Stimulated activated naive CD4-positive, alpha-beta T cell (primary cell): Measurements from ENCODE around the gene BNIP5.

ENCODE experiments used
- DNase-seq, 6 experiments: peaks; one replicate each; lab custom pipeline; 2025; lab: John Stamatoyannopoulos, UW

Gene BNIP5, protein sequence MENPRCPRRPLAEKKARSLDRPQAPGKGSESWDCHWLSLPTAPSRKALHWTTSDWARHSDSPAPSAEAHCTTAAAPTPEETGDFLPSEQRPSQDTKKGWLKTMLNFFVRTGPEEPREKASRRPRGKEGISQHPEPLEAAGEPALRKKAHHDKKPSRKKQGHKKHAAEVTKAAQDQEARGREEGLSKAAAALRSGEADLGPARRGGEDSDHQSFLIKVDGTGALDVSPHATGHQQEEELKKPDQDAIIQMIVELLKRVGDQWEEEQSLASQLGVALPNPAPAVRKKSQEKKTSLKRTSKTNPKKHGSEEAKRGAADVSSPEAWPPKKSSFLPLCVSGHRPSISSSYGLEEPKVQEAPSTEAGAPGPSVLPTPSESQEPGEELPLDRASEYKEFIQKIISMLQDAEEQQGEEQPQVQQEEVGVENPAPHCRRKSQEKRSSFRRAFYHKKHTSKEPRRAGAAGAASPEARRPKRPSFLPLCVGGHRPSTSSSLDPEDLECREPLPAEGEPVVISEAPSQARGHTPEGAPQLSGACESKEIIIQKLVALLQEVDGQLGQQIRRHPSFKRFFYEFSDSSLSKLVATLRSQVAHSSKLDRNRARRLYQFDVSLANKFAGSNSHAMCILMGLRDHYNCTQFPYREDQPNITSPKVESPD

DNA sequence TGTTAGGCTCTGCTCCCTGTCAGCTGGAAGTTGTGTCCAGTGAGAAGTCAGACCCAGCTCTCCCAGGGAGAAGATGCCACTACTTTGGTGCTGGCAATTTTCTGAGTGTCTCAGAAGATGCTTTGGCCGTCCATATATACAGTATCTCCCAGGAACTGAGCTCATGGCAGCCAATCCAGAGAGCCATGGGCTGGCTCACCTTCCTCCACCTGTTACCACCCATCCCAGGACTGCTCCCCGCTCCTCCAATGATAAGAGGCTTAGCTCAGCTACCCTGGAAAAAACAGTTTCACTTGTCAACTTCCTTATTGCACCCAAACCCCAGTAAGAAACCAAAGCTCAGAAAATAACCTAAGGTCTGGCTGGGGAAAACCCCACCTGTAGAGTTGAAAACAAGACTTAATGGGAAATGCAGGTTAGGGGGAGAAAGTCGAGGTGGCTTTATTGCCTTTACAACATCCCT, at the start of gene BNIP5:
Gene BNIP5 (minus strand): TSS at position 110 of the 463 bp plus-strand sequence. CDS start 6,198 bp downstream, outside the sequence.
- DNase-seq = no peak

DNA sequence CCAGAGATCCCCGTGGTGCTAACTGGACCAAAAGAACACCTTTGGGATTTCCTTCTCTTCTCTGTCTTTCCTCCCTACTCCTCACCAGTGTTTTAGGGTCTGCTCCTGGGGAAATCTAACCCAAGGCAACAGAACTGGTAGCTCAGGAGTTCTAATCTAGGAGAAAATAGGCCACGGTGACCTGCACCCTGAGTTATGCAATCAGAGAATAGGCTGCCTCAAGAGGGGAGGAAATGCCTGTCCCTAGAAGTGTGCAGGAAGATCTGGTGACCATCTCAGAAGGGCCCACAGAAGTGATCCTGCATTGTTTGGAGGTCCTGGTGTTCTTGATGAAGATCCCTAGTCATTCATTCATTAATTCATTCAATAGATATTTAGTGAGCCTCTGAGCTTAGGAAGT, 47.4 kb upstream of the BNIP5 start:
- DNase-seq = no peak

DNA sequence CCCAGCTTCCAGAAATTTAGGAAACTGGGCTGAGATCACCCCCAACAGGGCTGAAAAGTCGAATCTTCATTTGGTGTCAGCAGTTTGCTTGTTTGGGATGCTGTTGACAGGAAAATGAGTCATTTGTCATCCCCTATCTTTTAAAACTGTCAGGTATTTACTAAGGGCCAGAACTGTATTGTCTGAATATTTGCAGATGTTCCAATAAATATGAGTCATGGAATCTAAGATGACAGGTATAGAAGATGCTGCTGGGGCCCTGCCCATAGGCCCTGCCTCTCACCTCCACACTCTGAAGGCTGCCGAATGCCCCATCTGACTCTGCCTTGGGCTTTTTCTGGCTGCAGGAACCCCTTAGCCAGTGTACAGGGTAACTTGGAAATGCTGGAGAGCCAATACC, 46.9 kb upstream of the BNIP5 start:
- no peak for DNase-seq

DNA sequence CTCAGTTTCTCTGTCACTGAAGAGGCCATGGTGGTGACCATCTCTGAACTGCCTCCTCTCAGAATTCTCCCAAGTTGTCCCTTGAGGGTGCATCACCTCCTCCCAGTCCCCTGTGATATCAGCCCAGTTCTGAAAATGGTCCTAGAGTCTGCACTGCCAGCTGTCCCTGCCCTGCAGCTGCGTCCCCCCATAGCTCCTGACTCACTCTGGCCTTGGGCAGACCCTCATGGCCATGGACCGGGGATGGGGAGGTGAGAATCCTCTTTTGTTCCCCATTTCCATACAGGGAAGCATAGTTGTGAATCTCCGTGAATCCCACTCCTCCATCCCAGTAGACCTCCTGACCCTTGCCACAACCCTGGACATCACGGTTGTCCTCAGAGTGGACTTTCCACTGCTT, 46.3 kb upstream of the BNIP5 start:
- no peak for DNase-seq

DNA sequence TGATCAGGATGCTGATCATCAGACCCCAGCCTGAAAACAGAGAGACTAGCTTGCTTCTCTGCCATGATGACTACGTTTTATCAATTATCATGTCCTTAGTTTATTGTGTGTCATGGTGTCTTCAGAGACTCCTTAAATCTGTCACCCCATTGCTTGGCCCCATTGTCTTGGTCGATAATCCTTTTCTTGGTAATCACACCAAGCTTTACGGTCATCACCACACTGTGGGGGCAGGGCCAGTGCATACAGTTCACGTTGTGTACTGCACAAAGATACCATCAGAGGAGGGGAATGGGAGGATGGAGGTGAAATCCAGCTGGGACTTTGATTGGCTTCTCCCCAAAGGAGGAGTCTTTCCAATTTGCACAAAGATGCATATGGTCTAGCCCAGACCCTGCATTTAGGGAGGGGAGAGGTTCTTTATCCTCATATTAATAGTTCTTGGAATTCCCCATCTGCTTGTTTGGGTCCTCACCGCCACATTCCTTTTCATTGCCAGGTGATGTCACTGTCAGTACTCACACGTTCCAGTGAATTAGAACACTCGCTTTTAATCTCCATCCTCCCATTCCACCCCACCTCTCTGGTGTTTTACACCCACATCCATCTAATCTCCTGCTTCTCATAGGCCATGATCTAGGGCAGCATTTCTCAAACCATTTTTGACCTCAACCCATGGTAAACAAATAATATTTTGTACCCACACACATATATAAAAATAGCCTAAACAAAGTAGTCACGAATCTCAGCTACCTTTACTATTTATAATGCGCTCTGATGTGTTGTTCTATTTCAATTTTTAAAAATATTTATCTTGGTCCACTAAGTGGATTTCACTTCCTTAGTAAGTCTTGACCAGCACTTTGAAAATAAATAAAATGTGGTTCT, 45.1 kb upstream of the BNIP5 start:
- DNase-seq = no peak

DNA sequence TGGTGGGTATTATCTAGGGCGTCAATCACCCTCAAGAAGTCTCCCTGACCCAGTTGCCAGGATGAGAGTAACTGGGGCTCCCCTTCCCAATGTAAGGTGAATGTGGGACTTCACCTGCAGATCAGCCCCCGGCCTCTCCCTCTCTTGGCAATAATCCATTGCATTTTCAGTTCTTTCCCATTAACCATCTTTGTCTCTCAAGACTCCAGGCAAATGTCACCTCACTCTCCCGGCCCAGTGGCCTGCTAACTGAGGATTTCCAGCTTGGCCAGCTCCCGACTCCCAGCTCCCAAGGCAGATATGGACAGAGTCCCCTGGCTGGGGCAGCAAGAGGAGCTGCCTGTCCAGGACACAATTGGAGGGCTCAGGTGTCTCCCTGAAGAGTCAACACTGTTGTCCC, 43.5 kb upstream of the BNIP5 start:
- no peak for DNase-seq

DNA sequence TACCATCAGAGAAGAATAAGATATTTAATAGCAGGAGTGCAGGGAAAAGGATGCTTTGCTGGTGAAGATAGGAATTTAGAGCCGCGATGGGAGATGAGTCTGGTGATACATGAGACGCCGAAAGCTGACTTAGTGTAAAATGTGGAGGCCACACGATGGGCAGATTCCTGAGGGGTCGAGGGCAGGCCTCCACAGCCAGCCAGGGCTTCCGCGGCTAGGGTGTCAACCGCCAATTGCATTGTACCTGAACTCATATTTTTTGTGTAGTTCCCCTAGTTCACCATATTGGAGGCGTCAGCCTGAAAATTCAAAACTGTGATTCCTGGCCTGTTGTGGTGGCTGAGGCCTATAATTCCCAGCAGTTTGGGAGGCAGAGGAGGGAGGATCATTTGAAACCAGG, 42.2 kb upstream of the BNIP5 start:
- no peak for DNase-seq

DNA sequence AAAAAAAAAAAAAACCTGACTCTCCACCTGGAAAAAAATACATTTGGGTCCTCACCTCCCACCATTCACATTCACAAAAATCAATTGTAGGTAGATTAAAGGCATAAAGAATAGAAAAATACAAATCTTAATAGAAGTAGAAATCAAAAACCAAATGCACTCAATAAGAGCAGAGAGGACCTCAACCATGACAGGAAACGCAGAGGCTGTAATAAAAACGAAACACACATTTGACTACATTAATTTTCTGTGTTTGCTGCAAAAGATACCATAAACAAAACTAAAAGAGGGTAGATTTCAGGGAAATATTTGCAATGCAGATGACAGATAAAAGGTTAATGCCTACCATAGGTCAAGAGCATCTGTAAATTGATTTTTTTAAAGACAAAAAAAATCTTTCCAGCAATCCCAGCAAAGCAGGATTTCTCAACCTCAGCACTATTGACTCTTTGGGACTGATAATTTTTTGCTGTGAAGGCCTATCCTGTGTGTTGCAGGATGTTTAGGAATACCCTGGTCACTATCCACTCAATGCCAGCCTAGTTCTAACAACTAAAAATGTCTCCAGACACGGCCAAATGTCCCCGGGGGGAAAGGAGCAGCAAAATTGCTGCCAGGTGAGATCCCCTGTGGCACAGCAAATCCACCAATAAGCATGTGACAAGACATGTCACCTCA, 41.7 kb upstream of the BNIP5 start:
- DNase-seq = no peak

DNA sequence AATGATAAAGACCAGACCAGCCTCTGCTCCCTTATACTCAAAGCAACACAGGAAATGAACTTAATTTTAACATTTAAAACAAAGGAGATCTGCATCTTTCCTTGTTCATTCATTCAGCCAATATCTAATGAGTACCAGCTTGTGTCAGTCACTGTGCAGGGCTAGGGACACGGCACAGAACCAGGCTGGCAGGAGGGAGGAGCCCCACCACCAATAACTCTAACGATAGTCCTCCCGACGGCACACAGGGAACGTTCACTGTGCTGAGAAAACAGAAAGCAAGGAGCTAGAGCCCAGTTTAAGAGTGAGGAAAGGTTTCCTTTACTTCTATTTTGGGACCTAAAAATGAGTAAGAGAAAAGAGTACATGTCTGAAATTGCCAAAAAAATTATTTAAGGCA, 40.9 kb upstream of the BNIP5 start:
- no peak for DNase-seq

DNA sequence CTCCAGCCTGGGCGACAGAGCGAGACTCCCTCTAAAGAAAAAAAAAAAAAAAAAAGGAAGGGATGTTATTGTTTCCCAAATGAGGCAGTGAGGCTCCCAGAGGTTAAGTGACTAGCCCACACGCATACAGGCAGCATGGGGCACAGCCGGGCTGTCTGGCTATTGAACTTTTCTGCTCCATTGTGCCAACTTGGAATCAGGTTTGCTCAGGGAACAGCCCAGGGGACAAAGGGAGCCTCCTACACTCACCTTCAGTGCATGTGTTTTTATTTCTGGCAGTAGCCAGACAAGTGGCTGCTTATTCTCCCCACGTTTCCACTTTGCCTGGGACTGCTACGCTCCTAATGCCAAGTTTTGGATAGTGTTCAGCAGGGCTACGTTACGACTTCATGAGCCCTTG, 40.1 kb upstream of the BNIP5 start:
- DNase-seq = no peak

DNA sequence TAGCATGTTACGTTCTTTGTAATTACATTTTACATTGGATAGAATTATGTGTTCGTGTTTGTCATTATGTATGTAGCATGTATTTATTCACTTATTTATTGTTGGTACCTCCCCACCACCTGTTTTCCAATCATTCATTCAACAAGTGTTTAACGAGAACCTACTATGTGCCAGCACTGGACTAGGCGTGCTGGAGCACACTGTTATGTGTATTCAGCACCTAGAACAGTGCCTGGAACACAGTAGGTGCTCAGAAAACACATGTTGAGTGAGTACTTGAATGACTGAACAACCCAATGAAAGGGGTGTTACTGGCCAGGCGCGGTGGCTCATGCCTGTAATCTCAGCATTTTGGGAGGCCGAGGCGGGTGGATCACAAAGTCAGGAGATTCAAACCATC, 39.5 kb upstream of the BNIP5 start:
- no peak for DNase-seq

DNA sequence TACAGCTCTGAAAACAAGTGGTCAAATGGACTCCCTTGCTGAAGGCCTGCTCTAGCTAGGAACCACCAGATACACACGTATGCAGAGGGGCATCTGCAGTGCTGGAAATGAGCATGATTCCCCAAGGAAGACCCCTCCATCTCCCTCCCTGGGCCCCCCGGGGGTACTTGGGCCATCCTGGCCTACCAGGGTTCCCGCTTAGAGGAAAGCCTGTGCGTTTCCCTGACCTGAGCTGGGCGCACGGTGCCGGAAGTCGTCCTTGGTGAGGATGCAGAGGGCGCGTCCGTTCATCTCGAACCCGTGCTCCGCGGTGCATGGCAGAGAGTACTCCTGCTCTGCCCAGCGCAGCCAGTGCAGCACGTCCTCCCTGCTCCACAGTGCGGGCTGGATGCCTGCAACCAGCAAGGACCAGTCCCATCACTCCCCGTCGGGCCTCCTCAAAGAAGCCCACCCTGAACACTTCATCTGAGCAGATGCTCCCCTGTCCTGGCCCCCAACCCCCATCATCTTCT, 39.0 kb upstream of the BNIP5 start:
- no peak for DNase-seq

DNA sequence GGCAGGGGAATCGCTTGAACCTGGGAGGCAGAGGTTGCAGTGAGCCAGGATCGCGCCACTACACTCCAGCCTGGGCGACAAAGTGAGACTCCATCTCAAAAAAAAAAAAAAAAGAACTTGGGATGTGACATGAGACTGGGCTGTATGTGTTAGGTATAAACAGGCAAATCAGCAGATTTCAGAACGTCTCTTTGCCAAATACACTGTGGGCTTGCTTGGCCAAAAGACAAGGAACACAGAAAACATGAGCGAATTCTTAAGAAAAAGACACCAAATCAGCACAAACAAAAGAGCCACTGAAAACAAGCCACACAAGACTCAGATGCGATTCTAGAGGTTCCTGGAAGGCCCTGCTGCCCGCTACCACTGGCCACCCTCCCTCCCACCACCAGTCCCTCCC, 38.3 kb upstream of the BNIP5 start:
- DNase-seq = no peak

DNA sequence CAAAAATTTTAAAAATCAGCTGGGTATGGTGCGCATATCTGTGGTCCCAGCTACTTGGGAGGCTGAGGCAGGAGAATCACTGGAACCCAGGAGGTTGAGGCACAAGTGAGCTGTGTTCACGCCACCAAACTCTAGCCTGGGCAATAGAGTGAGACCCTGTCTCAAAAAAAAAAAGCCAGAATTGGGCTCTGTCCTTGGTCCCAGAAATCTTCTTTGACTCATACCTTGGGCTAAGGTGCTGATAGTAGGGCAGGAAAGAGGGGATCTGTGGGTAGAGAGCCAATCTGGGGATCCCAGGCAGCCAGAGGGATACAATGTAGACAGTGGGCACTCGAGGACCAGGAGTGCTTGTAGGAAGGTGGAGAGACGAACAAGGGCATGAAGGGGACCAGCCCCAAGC, 37.5 kb upstream of the BNIP5 start:
- no peak for DNase-seq

DNA sequence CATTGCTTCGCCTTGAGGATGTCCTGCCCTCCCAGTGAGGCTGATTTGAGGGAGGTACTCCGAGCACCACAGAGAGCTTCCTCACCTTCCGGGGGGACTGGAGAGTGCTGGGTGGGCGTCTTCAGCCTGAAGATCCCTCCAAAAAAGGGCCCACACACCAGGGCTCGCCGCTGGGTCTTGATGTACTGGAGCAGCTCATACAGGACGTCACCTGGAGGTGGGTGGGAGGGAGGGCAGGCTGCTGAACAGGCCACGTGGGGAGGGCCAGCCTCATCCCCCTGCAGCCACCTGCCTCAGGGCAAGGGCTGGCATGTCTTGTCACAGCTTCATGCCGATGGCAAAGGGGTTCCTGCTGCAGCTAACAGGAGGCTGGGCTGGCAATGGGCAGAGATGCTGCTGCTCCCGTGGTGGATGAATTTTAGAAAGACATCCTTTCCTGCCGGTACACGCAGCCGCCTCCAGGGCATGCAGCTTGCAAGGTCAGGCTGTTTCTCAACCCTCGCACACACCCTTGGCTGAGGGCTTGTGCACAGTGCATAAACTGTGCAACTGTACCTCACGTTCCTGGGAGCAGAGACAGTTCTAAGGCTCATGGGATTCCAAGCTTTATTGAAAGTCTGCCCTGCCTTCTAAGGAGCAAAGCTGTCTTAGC, 36.8 kb upstream of the BNIP5 start:
- no peak for DNase-seq

DNA sequence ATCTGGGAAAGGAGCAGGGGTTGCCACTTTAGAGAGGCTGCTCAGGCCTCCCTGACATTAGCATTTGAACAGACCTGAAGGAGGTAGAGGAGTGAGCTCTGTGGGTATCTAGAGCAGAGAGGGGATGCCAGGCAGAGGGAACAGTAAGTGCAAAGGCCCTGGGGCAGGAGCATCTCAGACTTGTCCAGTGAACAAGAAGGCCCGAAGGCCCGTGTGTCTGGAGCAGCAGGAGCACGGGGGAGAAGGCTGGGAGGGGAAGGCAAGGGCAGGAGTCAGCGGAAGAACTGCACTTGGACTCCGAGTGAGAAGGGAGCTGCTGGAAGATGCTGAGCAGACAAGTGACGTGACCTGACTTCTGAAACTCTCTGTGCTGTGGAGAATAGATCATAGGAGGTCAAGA, 35.4 kb upstream of the BNIP5 start:
- DNase-seq = no peak

DNA sequence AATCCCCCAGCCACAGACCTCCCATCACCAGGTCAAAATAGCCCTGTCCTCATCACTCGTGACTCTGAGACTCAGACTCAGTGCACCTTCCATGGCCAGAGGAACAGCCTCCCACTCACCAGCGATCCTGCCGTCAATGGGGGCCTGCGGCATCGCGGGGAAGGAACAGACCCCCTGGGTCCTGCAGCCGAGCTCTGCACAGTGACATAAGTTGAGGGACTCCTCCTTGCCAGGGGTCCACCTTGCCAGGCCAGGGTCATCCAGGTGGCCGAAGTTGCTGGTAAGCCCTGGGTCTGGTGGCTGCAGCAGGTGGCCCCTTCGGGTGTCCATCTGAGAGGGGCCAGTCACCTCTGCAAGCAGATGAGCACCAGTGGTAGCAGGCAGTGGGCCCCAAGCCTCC, 34.5 kb upstream of the BNIP5 start:
- DNase-seq = no peak

DNA sequence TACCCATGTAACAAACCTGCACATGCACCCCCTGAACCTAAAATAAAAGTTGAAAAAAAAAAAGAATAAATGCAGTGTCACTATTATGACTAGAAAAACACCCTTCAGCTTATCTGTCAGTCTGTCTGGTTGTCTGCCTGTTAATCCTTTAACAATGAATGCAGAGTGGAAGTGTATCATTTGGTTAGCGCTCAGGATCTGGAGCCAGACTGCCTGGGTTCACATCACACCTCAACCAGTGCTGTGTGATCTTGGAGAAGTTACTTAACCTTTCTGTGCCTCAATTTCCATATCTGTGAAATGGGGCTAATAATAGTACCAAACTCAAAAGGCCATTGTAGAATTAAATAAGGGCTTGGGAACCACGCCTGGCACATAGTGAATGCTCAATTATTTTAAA, 34.0 kb upstream of the BNIP5 start:
- no peak for DNase-seq

DNA sequence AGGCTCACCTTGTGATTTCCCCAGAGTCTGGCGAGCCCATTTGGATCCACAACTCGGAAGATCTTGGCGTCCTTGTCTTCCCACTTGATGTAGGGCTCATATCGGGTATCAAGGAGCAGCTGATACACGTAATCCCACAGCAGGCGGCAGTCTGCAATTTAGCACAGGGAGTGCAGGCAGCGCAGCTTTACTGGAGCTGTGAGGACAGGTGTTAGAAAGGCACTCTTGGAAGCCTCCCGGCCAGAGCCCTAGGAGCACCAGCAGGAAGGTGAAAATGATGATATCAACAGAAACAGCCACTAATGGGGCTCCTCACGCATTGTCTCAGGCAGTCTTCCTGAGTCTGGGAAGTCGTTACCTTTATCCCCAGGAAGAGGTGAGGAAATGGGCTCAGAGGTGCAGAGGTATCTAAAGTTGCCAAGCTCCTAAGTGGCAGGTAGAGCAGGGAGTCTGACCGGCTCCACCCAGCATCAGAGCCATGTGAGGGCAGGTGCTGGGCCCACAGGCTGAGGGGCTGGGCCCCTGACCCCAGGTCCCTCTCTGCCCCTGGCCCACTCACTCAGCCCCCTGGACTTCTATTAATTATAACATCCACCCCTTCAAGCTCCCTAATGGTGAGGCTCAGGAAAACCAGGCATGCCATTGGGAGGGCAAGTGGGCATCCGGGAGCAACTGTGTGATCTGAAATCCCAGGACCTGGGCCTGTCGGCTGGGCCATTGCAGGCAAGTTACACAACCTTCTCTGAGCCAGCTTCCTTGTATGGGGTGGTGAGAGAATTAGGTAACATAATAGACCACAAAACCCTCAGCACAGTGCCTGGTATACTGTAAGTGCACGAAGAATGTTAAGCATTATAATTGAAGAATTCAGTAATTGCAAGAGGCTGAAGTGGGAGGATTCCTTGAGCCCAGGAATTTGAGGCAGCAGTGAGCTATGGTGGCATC, 32.5 kb upstream of the BNIP5 start:
- DNase-seq = no peak

DNA sequence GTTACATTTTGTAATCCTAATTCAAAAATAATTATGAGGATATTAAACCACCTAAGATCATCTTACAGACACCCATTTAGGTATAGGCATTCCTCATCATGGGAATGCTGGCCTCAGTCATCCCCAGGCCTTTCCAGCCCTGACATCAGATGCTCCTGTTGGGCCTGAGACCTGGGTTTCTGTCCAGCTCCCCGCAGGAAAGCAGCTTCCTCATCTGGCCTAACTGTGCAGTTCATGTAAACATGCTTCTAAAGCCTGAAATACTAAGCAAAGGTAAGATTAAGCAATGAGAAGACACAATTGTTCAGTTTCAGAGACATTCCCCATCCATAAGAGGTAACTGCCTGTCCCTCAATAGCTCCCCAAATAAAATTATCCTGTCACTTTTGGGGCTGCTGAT, 31.7 kb upstream of the BNIP5 start:
- no peak for DNase-seq
